B cell (primary cell): ENCODE measurements around the gene BNC2. TPM values are rescaled to one million over a fixed set of nuclear protein-coding genes. Genes with fewer than 3 reads are reported as not detected.
A peak's percentile ranks its signal among the peaks of the same experiment; 100 is the strongest.

Experiments used
- ATAC-seq: fragments of 200-7000 bp; cut with Tn5 transposase; one replicate; pipeline ENCODE4 v1.10.0; 2021; ENCODE audit warnings: low read depth, mild to moderate bottlenecking, moderate number of reproducible peaks, moderate library complexity
- CTCF ChIA-PET: fragments of 350-600 bp; sonication (Branson Sonifier 250); formaldehyde crosslinking; loops from one replicate; lab custom pipeline; 2021; ENCODE audit warnings: antibody characterized with exemption, inconsistent platforms; lab: Charles Lee
- POLR2A ChIA-PET: fragments of 350-600 bp; sonication (Branson Sonifier 250); formaldehyde crosslinking; loops from one replicate; lab custom pipeline; 2021; ENCODE audit warnings: antibody characterized with exemption; lab: Charles Lee
- DNase-seq: peaks from one replicate; pipeline ENCODE4 v3.0.0; 2013
- H2AFZ ChIP-seq: 2 replicates; pipeline ENCODE4 v1.6.1; 2012; ENCODE audit warnings: mild to moderate bottlenecking, low read depth, low read length; ENCODE audit not compliant: insufficient read depth, poor library complexity, severe bottlenecking
- H3K27ac ChIP-seq, 2 donors: 1 replicate in 1 of 2; 2 replicates in 1 of 2; pipeline ENCODE4 v1.5.1; 2012 to 2013; ENCODE audit warnings: low read length in 2 of 2, mild to moderate bottlenecking in 2 of 2, moderate library complexity in 1 of 2
- H3K27me3 ChIP-seq, 4 experiments: fragments of 200-600 bp in 1 of 4; sonication (generic) in 1 of 4; replicated peaks in 1 of 4; 1 replicate in 2 of 4; 2 replicates in 2 of 4; pipeline versions ENCODE4 v1.6.1 to v1.7.0; 2013 to 2016; ENCODE audit warnings: low read length in 3 of 4, mild to moderate bottlenecking in 2 of 4, mixed read lengths in 1 of 4, moderate library complexity in 1 of 4; ENCODE audit not compliant: insufficient read depth in 4 of 4, control insufficient read depth in 3 of 4; ENCODE audit errors: control extremely low read depth in 1 of 4
- H3K36me3 ChIP-seq, 2 experiments: replicated peaks in 1 of 2; 1 replicate in 1 of 2; 2 replicates in 1 of 2; pipeline versions ENCODE4 v1.6.1 to v1.7.1; 2013; ENCODE audit warnings: low read length in 1 of 2; ENCODE audit not compliant: insufficient read depth in 2 of 2, control insufficient read depth in 1 of 2; ENCODE audit errors: control extremely low read depth in 1 of 2, extremely low read depth in 1 of 2
- H3K4me1 ChIP-seq, 2 donors: fragments of 200-600 bp in 1 of 2; sonication (generic) in 1 of 2; 1 replicate in 1 of 2; 2 replicates in 1 of 2; pipeline versions ENCODE4 v1.5.1 to v1.6.1; 2013 to 2017; ENCODE audit warnings: low read length in 2 of 2; ENCODE audit not compliant: control insufficient read depth in 2 of 2, insufficient read depth in 2 of 2
- H3K4me2 ChIP-seq: replicated peaks from 2 replicates; pipeline ENCODE3; 2012; ENCODE audit warnings: mild to moderate bottlenecking, low read depth, low read length; ENCODE audit not compliant: poor library complexity, severe bottlenecking
- H3K4me3 ChIP-seq, 5 experiments: fragments of 200-600 bp in 1 of 5; sonication (generic) in 1 of 5; 1 replicate in 3 of 5; 2 replicates in 2 of 5; pipeline versions ENCODE4 v1.5.1 to v1.7.0; 2011 to 2016; ENCODE audit warnings: low read length in 4 of 5, mild to moderate bottlenecking in 4 of 5, low read depth in 2 of 5, control low read depth in 1 of 5, moderate library complexity in 1 of 5; ENCODE audit not compliant: insufficient read depth in 1 of 5; ENCODE audit errors: control extremely low read depth in 1 of 5, extremely low read depth in 1 of 5
- H3K79me2 ChIP-seq: fragments of 200-600 bp; sonication (generic); one replicate; pipeline ENCODE4 v1.6.0; 2016; ENCODE audit warnings: low read length; ENCODE audit not compliant: control insufficient read depth, insufficient read depth
- H3K9ac ChIP-seq: fragments of 200-600 bp; sonication (generic); 2 replicates; pipeline ENCODE4 v1.6.1; 2017; ENCODE audit warnings: mild to moderate bottlenecking, low read length, moderate library complexity
- H3K9me3 ChIP-seq, 3 donors: one replicate each; pipeline versions ENCODE4 v1.6.1 to v1.7.1; 2013; ENCODE audit warnings: low read length in 2 of 3; ENCODE audit not compliant: control insufficient read depth in 2 of 3, insufficient read depth in 1 of 3; ENCODE audit errors: control extremely low read depth in 1 of 3
- H4K20me1 ChIP-seq: 2 replicates; pipeline ENCODE4 v1.6.0; 2012; ENCODE audit warnings: mild to moderate bottlenecking, low read length; ENCODE audit not compliant: insufficient read depth, control insufficient read depth, poor library complexity, severe bottlenecking
- H3K27ac Mint-ChIP-seq: one replicate; pipeline ENCODE4 v1.8.0; 2021; ENCODE audit warnings: mixed read lengths
- H3K27me3 Mint-ChIP-seq: one replicate; pipeline ENCODE4 v1.8.0; 2021; ENCODE audit warnings: mixed read lengths
- H3K4me1 Mint-ChIP-seq: one replicate; pipeline ENCODE4 v1.8.0; 2021; ENCODE audit warnings: mixed read lengths
- H3K4me3 Mint-ChIP-seq: one replicate; pipeline ENCODE4 v1.8.0; 2021; ENCODE audit warnings: mixed read lengths
- H3K9me3 Mint-ChIP-seq: one replicate; pipeline ENCODE4 v1.8.0; 2022; ENCODE audit warnings: mixed read lengths; ENCODE audit not compliant: insufficient read depth
- EZH2 ChIP-seq: IDR thresholded peaks from 2 replicates; pipeline ENCODE4 v1.6.1; 2012; ENCODE audit warnings: borderline replicate concordance, low read depth, mild to moderate bottlenecking, moderate library complexity, low read length; ENCODE audit not compliant: insufficient read depth, poor library complexity, severe bottlenecking
- WGBS: methylation state at CpG from one replicate; pipeline ENCODE4 v1.1.5; 2013; ENCODE audit warnings: missing lambda C conversion rate; ENCODE audit not compliant: insufficient coverage; 5-methylcytosine and 5-hydroxymethylcytosine counted together
- intact Hi-C: fragments of 100-400 bp; cut with micrococcal nuclease; formaldehyde crosslinking; loops from one replicate; pipeline ENCODE4 v1.10.0; 2022
- polyA plus RNA-seq: library from polyadenylated mRNA; depleted of rRNA; stranded (reverse); fragments of >200 nt; gene quantifications from 2 replicates; pipeline ENCODE4 v1.2.3, GENCODE V29; 2012
- total RNA-seq, 2 donors: library from RNA; stranded (reverse); fragments of 120-200 nt in 1 of 2; gene quantifications; 1 replicate in 1 of 2; 2 replicates in 1 of 2; pipeline versions ENCODE4 v1.2.3 to v1.2.4, GENCODE V29; 2013 to 2022
- TF ChIP-seq, protein P1 (sequence below): fragments of 200-600 bp; IDR thresholded peaks from one replicate; pipeline ENCODE4 v1.8.0; 2022; ENCODE audit warnings: antibody characterized with exemption, mild to moderate bottlenecking

The BNC2 gene
- total and polyA plus RNA-seq, 2 donors (not counting 1 experiment from before 2014, with no cell fraction given) = 0.01 TPM; not detected in 1

DNA sequence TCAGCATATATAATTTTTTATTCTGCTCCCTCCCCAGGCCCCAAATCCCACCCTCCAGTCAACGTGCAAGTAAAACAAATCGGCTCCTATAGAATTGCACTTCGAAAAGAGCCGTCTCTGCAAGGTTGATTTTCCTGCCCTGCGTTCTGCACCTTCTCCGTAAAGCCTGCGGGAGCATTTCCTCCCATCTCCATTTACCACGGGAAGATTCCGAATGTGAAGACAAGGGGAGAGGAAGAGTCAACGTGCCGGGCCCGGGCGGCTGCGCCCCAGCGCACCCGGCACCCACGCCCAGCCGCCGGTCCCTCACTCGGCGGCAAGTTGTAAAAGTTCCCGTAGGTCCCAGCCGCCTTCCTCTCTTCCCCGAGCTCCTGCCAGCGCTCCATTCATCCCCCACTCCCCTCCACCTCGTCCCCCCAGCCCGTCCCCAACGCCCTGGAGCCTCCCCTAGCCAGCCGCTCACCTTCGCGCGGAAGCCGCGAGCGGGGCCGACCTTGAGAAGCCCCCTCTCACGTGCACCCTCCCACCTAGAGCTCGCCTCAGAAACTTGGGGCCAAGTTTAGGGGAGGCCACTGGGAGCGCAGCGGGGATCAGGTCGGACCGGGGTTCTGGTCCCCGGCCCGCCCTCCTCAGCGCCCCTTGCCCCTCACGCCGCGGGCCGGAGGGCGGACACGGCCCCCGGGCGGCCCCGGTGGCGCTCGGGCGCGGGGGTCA is 431 bp downstream of the BNC2 start:
- WGBS = 2% methylated on average over 35 of the region's 58 CpGs
- no peak for TF ChIP-seq EZH2
- TF ChIP-seq, protein P1, sequence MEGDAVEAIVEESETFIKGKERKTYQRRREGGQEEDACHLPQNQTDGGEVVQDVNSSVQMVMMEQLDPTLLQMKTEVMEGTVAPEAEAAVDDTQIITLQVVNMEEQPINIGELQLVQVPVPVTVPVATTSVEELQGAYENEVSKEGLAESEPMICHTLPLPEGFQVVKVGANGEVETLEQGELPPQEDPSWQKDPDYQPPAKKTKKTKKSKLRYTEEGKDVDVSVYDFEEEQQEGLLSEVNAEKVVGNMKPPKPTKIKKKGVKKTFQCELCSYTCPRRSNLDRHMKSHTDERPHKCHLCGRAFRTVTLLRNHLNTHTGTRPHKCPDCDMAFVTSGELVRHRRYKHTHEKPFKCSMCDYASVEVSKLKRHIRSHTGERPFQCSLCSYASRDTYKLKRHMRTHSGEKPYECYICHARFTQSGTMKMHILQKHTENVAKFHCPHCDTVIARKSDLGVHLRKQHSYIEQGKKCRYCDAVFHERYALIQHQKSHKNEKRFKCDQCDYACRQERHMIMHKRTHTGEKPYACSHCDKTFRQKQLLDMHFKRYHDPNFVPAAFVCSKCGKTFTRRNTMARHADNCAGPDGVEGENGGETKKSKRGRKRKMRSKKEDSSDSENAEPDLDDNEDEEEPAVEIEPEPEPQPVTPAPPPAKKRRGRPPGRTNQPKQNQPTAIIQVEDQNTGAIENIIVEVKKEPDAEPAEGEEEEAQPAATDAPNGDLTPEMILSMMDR = no peak
- no peak overlapping the region for H3K4me3 ChIP-seq
- H3K27ac ChIP-seq = no peak overlapping the region
- intact Hi-C loops = no loop called here
- DNase-seq (no peak), ATAC-seq (no peak)
- Mint-ChIP-seq H3K27ac (no peak overlapping the region), H3K4me3 (no peak overlapping the region), H3K4me1 (peaks cover 8% of the 10 kb centered on the region), H3K27me3 (peaks cover 40% of the 10 kb centered on the region), H3K9me3 (no peaks in the 10 kb centered on the region)
- peaks cover 0 to 6% (median 0%) of the 10 kb centered on the region in 3 donors for H3K9me3 ChIP-seq
- no peaks in the 10 kb centered on the region for H3K79me2 ChIP-seq
- CTCF ChIA-PET = no interaction called here
- H3K9ac ChIP-seq = no peak overlapping the region
- POLR2A ChIA-PET = no interaction called here
- peak overlapping the region; percentile 5 for H2AFZ ChIP-seq
- peaks cover 0 to 7% of the 10 kb centered on the region in 2 donors for H3K4me1 ChIP-seq
- H3K36me3 ChIP-seq = no peaks in the 10 kb centered on the region
- H3K27me3 ChIP-seq = peaks cover 0 to 16% (median 8%) of the 10 kb centered on the region in 4 experiments
- H3K4me2 ChIP-seq = peak overlapping the region; percentile 43
- H4K20me1 ChIP-seq = no peaks in the 10 kb centered on the region

DNA sequence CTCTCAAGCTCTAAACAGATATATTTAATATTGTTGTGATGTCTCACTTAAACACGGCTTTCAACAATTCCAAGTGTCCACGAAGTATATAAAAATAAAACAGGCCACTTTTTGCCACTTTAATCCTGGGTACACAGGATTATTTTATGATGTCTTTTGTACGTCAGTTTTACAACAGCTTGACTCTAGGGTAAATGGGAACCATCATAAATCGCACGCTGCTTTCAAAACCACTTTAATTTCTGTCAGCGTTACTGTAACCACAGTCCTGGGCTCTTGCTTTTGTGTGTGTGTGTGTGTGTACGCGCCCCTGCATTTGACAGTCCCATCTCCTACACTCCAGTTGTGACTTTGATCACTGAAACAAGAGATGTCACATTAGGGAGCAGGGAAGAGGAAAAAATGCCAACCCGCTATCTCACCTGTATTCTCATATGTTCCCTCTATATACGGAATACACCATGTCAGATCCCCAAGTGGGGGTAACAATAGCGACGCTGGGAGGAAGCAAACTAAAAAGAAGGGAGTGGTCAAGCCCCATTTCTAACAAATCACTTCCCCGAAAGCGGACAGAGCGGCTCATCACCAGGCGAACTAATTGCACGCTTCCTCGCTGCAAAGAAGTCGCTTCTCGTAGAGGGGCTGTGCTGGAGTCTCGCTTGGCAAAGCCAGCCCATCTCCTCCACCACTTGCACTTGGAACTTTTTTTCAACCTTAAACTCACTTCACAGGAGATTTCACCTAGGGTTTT is 1.2 kb downstream of the BNC2 start:
- H3K27ac Mint-ChIP-seq = no peak overlapping the region
- no peaks in the 10 kb centered on the region for H3K79me2 ChIP-seq
- no peaks in the 10 kb centered on the region for H3K36me3 ChIP-seq
- H3K27me3 ChIP-seq = peaks cover 0 to 16% (median 8%) of the 10 kb centered on the region in 4 experiments
- peaks cover 0 to 6% (median 0%) of the 10 kb centered on the region in 3 donors for H3K9me3 ChIP-seq
- H3K9ac ChIP-seq = no peak overlapping the region
- ATAC-seq = no peak
- intact Hi-C loops = no loop called here
- ChIA-PET POLR2A (no interaction called here), CTCF (no interaction called here)
- DNase-seq = no peak
- no peak for TF ChIP-seq EZH2
- TF ChIP-seq, protein P1 = no peak
- peaks cover 8% of the 10 kb centered on the region for H3K4me1 Mint-ChIP-seq
- peaks cover 0 to 7% of the 10 kb centered on the region in 2 donors for H3K4me1 ChIP-seq
- peak overlapping the region; percentile 13 for H2AFZ ChIP-seq
- H3K9me3 Mint-ChIP-seq = no peaks in the 10 kb centered on the region
- peaks cover 40% of the 10 kb centered on the region for H3K27me3 Mint-ChIP-seq
- no peak overlapping the region for H3K4me2 ChIP-seq
- H4K20me1 ChIP-seq = no peaks in the 10 kb centered on the region
- no peak overlapping the region for H3K27ac ChIP-seq
- H3K4me3 ChIP-seq = no peak overlapping the region
- 13% methylated on average over 9 of the region's 21 CpGs for WGBS
- H3K4me3 Mint-ChIP-seq = no peak overlapping the region
